Fibroblast of villous mesenchyme (primary cell): ENCODE measurements around the gene PIK3R6. TPM values are rescaled to one million over a fixed set of nuclear protein-coding genes. Genes with fewer than 3 reads are reported as not detected.

ENCODE experiments used
- DNase-seq: peaks from one replicate; pipeline ENCODE4 v3.0.0-alpha.2; 2010; ENCODE audit warnings: low read depth
- H3K4me3 ChIP-seq: 2 replicates; pipeline ENCODE4 v1.5.1; 2011; ENCODE audit warnings: low read depth, mild to moderate bottlenecking, low read length
- total RNA-seq: library from RNA; depleted of rRNA; stranded (reverse); fragments of >200 nt; gene quantifications from 2 replicates; pipeline ENCODE4 v1.2.3, GENCODE V29; 2012
- TF ChIP-seq, protein P1 (sequence below): IDR thresholded peaks from 2 replicates; pipeline ENCODE4 v1.5.1; 2012; ENCODE audit warnings: low read depth, mild to moderate bottlenecking, low read length; ENCODE audit not compliant: insufficient read depth

Gene PIK3R6
- total RNA-seq, 1 donor: not detected

DNA sequence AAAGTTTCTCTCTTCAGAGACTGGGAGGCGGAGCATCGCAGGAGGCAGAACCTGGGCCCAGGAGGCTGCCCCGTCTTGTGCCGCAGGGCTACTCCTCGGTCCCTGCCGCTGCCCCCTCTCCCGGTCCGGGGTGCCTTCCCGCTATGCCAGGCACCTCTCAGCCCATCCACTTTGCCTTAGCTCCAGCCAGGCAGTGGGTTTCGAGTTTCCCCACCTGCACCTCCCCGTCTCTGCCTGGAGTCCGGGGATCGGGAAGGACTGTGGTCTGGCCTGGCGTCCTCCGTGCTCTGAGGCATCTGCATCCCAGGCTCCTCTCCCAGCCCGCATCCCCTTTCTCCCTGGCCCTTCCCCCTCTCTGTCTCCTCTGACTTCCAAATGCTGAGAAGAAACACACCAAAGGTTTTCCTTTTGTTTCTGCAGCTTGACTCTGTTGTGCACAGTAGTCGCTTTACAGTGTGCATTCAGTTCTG is 26.8 kb upstream of the PIK3R6 start:
- peak overlapping the region; percentile 18 for H3K4me3 ChIP-seq
- no peak for DNase-seq
- TF ChIP-seq, protein P1, sequence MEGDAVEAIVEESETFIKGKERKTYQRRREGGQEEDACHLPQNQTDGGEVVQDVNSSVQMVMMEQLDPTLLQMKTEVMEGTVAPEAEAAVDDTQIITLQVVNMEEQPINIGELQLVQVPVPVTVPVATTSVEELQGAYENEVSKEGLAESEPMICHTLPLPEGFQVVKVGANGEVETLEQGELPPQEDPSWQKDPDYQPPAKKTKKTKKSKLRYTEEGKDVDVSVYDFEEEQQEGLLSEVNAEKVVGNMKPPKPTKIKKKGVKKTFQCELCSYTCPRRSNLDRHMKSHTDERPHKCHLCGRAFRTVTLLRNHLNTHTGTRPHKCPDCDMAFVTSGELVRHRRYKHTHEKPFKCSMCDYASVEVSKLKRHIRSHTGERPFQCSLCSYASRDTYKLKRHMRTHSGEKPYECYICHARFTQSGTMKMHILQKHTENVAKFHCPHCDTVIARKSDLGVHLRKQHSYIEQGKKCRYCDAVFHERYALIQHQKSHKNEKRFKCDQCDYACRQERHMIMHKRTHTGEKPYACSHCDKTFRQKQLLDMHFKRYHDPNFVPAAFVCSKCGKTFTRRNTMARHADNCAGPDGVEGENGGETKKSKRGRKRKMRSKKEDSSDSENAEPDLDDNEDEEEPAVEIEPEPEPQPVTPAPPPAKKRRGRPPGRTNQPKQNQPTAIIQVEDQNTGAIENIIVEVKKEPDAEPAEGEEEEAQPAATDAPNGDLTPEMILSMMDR: no peak

DNA sequence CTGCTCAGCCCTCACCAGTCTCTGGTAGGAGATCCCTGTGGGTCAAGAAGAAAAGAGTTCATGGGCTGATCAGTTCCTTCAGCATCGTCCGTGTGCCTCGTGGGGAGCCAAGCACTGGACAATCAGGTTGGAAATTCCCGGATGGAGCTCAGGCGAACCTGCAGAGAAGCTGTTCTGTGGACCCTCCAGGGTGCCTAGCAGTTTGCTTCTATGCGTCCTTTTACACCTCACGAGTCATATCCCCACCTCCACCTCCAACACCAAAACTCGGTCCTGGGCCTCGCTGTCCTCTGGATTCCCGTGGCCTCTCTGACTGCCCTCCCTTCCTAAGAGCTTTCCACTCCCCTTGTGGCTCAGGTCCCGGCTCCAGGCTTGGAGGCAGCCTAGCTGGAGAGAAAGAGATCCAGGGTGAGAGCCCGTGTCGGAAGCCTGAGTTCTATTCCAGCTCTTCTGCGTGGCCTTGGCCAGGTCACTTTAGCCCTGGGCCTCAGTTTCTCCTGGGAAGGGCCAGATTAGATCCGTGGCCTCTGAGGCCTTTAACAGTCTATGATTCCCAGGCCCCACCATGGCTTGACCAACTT is 26.2 kb upstream of the PIK3R6 start:
- no peak for DNase-seq
- TF ChIP-seq, protein P1: no peak
- H3K4me3 ChIP-seq: no peak overlapping the region

DNA sequence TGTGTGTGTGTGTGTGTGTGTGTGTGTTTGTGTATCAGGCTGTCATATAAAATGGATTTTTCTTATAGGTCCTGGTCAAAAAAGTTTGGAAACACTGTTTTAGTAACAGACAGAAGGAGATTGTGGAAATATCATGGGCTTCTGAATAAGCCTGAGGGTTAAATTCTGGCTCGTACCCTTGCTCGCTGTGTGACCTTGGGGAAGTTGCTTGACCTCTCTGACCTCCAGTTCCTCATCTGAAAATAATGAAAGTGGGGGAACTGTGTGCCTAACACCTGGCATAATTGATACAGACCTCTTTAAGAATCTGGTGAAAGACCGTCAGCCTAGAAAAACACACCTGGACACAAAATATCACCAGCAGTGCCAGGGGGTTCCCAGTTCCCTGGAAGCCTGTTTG is 25.6 kb upstream of the PIK3R6 start:
- H3K4me3 ChIP-seq: no peak overlapping the region
- TF ChIP-seq, protein P1: no peak
- no peak for DNase-seq

GRCh38 chr17:8892338-8892690 is 24.8 kb upstream of the PIK3R6 start:
- TF ChIP-seq, protein P1: no peak
- DNase-seq: no peak
- no peak overlapping the region for H3K4me3 ChIP-seq

DNA sequence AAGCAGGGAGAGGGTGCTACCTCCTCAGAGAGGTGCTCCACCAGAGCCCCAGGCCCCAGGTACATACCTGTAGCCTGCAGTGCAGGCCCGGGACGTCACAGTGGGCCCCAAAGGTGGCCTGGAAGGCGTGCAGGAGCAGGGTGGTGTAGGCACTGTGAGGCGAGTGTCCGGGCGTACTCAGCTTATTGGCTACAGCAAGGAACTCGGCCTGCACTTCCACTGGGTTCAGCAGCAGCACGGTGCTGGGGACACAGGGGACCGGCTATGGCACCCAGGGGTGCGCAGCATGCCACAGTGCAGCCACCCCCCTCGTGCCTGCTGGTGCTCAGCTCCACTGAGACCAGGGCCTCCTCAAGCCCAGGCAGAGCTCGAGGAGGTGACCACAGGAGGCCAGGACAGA is 23.2 kb upstream of the PIK3R6 start:
- DNase-seq: no peak
- H3K4me3 ChIP-seq: no peak overlapping the region
- TF ChIP-seq, protein P1: no peak

- no peak for DNase-seq
- TF ChIP-seq, protein P1: no peak
- H3K4me3 ChIP-seq: no peak overlapping the region
These were observed 22.2 kb upstream of the PIK3R6 start for GRCh38 chr17:8889458-8890210.

GRCh38 chr17:8888704-8889302 is 21.3 kb upstream of the PIK3R6 start:
- no peak overlapping the region for H3K4me3 ChIP-seq
- no peak for DNase-seq
- TF ChIP-seq, protein P1: no peak
